Cardiac atrium fibroblast (primary cell): ENCODE measurements around the gene SH3RF1. TPM values are rescaled to one million over a fixed set of nuclear protein-coding genes. Genes with fewer than 3 reads are reported as not detected.

ENCODE experiments used
- total RNA-seq: library from RNA; depleted of rRNA; stranded (reverse); fragments of >200 nt; gene quantifications from 2 replicates; pipeline ENCODE4 v1.2.3, GENCODE V29; 2015

The SH3RF1 gene
- 17.7 and 23.3 TPM in 2 replicates for total RNA-seq

DNA sequence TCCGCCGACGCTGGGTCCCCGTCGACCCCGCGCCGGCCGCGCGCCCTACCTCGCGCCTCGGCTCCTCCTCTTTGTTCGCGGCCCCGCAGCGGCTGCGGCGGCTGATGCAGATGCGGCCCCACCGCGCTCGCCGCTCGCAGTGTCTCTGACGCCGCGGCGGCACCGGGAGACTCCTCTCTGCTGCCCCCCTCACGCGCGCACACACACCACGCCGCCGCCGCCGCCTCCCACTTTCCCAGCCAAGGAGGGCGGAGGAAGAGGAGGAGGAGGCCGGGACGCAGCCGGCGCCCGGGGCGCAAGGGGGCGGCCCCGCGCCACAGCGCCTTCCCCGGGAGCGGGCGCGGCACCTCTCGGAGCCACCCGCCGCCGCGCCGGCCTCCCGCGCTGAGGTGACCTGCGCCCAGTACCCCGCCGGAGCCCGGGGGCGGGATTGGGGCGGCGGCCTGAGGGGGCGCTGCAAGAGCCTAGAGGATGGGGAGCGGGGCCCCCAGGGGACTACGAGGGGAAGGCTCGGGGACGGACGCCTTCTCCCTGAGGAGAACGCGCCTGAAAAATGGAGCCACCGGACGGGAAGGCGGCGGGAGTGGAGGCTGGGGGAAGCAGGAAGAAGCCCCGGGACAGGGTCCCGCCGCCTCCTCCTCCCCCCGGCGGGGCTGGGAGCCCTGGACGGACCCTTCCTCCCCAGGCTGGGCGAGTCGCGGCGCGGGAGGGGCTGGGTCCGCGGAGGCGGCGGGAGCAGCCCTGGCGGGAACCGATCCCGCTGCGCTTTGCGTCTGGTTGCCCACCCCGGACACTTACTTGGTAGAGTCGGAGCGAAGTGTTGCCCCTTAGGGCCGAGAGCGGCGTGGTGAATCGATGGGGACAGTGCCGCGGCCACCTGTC is at the start of gene SH3RF1:
TSS of gene SH3RF1 (minus strand) at position 147 of the 882 bp plus-strand sequence. CDS start 1,744 bp downstream, outside the sequence.

